Panc1 (cell line): Measurements from ENCODE around the gene RPS15. TPM values are rescaled to one million over a fixed set of nuclear protein-coding genes. Genes with fewer than 3 reads are reported as not detected.
"Not testable (repeated sequence)": the region's sequence is repeated elsewhere in the genome, so short reads cannot be mapped to it uniquely, and the experiment has no call there.

Source experiments
- ATAC-seq: fragments of 200-7000 bp; cut with Tn5 transposase; 2 replicates; pipeline ENCODE4 v1.9.1; 2020; ENCODE audit warnings: mild to moderate bottlenecking, moderate library complexity
- BruUV-seq: library from RNA; stranded (reverse); fragments of 400-500 nt; replicated peaks from 2 replicates; lab custom pipeline; 2021; lab: Mats Ljungman, UMichigan
- CTCF ChIA-PET: fragments of 300-600 bp; sonication (Branson Sonifier 250); formaldehyde crosslinking; loops from one replicate; lab custom pipeline; 2022; ENCODE audit warnings: antibody characterized with exemption; lab: Charles Lee
- POLR2A ChIA-PET: fragments of 300-600 bp; sonication (Branson Sonifier 250); formaldehyde crosslinking; loops from one replicate; lab custom pipeline; 2022; ENCODE audit warnings: antibody characterized with exemption; lab: Charles Lee
- DNase-seq: peaks from one replicate; pipeline ENCODE4 v3.0.0-alpha.2; 2010; ENCODE audit warnings: low read depth, low spot score
- H3K27ac ChIP-seq: 2 replicates; pipeline ENCODE4 v1.5.1; 2011; ENCODE audit warnings: mild to moderate bottlenecking, low read length, inconsistent platforms
- H3K27me3 ChIP-seq: fragments of 200-500 bp; sonication (Bioruptor generic); 2 replicates; pipeline ENCODE4 v1.6.0; 2014; ENCODE audit warnings: low read length, inconsistent platforms; ENCODE audit not compliant: control insufficient read depth, insufficient read depth
- H3K36me3 ChIP-seq: fragments of 200-500 bp; sonication (Bioruptor generic); 2 replicates; pipeline ENCODE4 v1.5.1; 2014; ENCODE audit warnings: inconsistent platforms, mild to moderate bottlenecking, low read length, moderate library complexity; ENCODE audit not compliant: control insufficient read depth, insufficient read depth
- H3K4me1 ChIP-seq: 2 replicates; pipeline ENCODE4 v1.5.1; 2011; ENCODE audit warnings: inconsistent platforms, mild to moderate bottlenecking, low read length, moderate library complexity; ENCODE audit not compliant: control insufficient read depth, insufficient read depth
- H3K4me3 ChIP-seq, 2 experiments: 2 replicates each; pipeline ENCODE4 v1.5.1; 2011 to 2012; ENCODE audit warnings: low read depth in 2 of 2, low read length in 2 of 2, mild to moderate bottlenecking in 2 of 2, inconsistent platforms in 1 of 2, moderate library complexity in 1 of 2
- H3K9me3 ChIP-seq: fragments of 200-500 bp; sonication (Bioruptor generic); 2 replicates; pipeline ENCODE4 v1.5.1; 2014; ENCODE audit warnings: low read depth, mild to moderate bottlenecking, inconsistent platforms, low read length, moderate library complexity; ENCODE audit not compliant: control insufficient read depth, insufficient read depth
- CTCF ChIP-seq: fragments of 450-650 bp; IDR thresholded peaks from 2 replicates; pipeline ENCODE4 v1.5.1; 2017; ENCODE audit warnings: mild to moderate bottlenecking
- POLR2AphosphoS5 ChIP-seq: IDR thresholded peaks from 2 replicates; pipeline ENCODE4 v1.6.1; 2012; ENCODE audit warnings: mild to moderate bottlenecking, low read depth, low read length, moderate library complexity
- REST ChIP-seq, 2 experiments: IDR thresholded peaks; 2 replicates each; pipeline ENCODE4 v1.6.1; 2011 to 2012; ENCODE audit warnings: low read depth in 2 of 2, control low read depth in 1 of 2, low read length in 1 of 2, mild to moderate bottlenecking in 1 of 2, moderate library complexity in 1 of 2; ENCODE audit not compliant: insufficient read depth in 1 of 2
- SIN3A ChIP-seq: IDR thresholded peaks from 2 replicates; pipeline ENCODE4 v1.6.1; 2012; ENCODE audit warnings: low read depth, mild to moderate bottlenecking, low read length, moderate library complexity, borderline replicate concordance; ENCODE audit not compliant: insufficient read depth
- TCF7L2 ChIP-seq: IDR thresholded peaks from 2 replicates; pipeline ENCODE4 v1.6.1; 2011; ENCODE audit warnings: mild to moderate bottlenecking, low read depth, low read length, inconsistent platforms
- in situ Hi-C: cut with HindIII; loops from 2 replicates; pipeline ENCODE4 v1.10.0; 2016; ENCODE audit warnings: low sequenced_read_pairs, low pct_unique_long_range_greater_than_20kb
- intact Hi-C: fragments of 100-400 bp; cut with micrococcal nuclease; formaldehyde crosslinking; loops from one replicate; pipeline ENCODE4 v1.10.0; 2022; ENCODE audit not compliant: unreplicated experiment
- total RNA-seq: library from RNA; stranded (reverse); gene quantifications from one replicate; pipeline ENCODE4 v1.2.1, GENCODE V29; 2021; ENCODE audit not compliant: unreplicated experiment

The RPS15 gene
- total RNA-seq, 1 experiment from 2014 or later, result 1,067 TPM

GRCh38 chr19:1475751-1476437 is 37.7 kb downstream of the RPS15 start:
- no peak overlapping the region for H3K27ac ChIP-seq
- no peak for ATAC-seq
- H3K4me1 ChIP-seq, result peaks cover 4% of the 10 kb centered on the region
- no peak overlapping the region for H3K4me3 ChIP-seq
- in situ Hi-C loops, result no loop called here
- no peaks in the 10 kb centered on the region; the same call in 1 of the 2 replicates for H3K36me3 ChIP-seq
- DNase-seq, result no peak
- intact Hi-C loops, result no loop called here
- H3K27me3 ChIP-seq, result no peaks in the 10 kb centered on the region
- no peaks in the 10 kb centered on the region for H3K9me3 ChIP-seq
- ChIA-PET CTCF (no interaction called here), POLR2A (interaction anchor here (0.6 kb wide), 1 partner anchor 64 kb away, joined by 4 read pairs; no protein-coding TSS in a partner anchor)
- TF ChIP-seq TCF7L2, result no peak
- TF ChIP-seq POLR2AphosphoS5, result no peak
- TF ChIP-seq CTCF, result no peak
- no peak for TF ChIP-seq REST (IDR thresholded peaks at IDR 0.05; ENCODE audit: insufficient read depth in 1 of 2, low read depth in 2 of 2, low read length in 1 of 2)
- no peak for TF ChIP-seq SIN3A
- no TSS peak for BruUV-seq

- in situ Hi-C loops, POLR2A ChIA-PET, BruUV-seq, H3K36me3 ChIP-seq, ATAC-seq, H3K9me3 ChIP-seq, H3K27me3 ChIP-seq, intact Hi-C loops, DNase-seq, CTCF ChIA-PET, H3K27ac ChIP-seq, H3K4me3 ChIP-seq, H3K4me1 ChIP-seq: not testable (repeated sequence)
These were observed 38.9 kb downstream of the RPS15 start for GRCh38 chr19:1477056-1477455.
